DOHH2 (cell line): ENCODE measurements around the gene CREB5.

Experiments used
- H3F3A ChIP-seq: fragments of 200-600 bp; sonication (generic), shearing (Covaris generic); 2 replicates; pipeline ENCODE4 v1.6.0; 2016; ENCODE audit warnings: antibody characterized with exemption, mild to moderate bottlenecking; ENCODE audit not compliant: control insufficient read depth, insufficient read depth
- H3K27ac ChIP-seq: fragments of 200-600 bp; sonication (generic); 2 replicates; pipeline ENCODE4 v1.5.1; 2014; ENCODE audit warnings: low read depth, mild to moderate bottlenecking, low read length, moderate library complexity
- H3K27me3 ChIP-seq: fragments of 200-600 bp; sonication (generic); 2 replicates; pipeline ENCODE4 v1.6.1; 2014; ENCODE audit warnings: mild to moderate bottlenecking, low read length, mixed read lengths; ENCODE audit not compliant: control insufficient read depth
- H3K36me3 ChIP-seq: fragments of 200-600 bp; sonication (generic); 2 replicates; pipeline ENCODE4 v1.6.1; 2014; ENCODE audit warnings: mild to moderate bottlenecking, low read length, moderate library complexity, mixed read lengths; ENCODE audit not compliant: control insufficient read depth
- H3K4me1 ChIP-seq: fragments of 200-600 bp; sonication (generic); 2 replicates; pipeline ENCODE4 v1.6.1; 2014; ENCODE audit warnings: mild to moderate bottlenecking, low read length, mixed read lengths; ENCODE audit not compliant: control insufficient read depth
- H3K4me2 ChIP-seq: fragments of 200-600 bp; sonication (generic); 2 replicates; pipeline ENCODE4 v1.6.0; 2014; ENCODE audit warnings: mild to moderate bottlenecking, low read length, moderate library complexity
- H3K4me3 ChIP-seq: fragments of 200-600 bp; sonication (generic); 2 replicates; pipeline ENCODE4 v1.5.1; 2014; ENCODE audit warnings: mild to moderate bottlenecking, low read length, mixed read lengths
- H3K79me2 ChIP-seq: fragments of 200-600 bp; sonication (generic); 2 replicates; pipeline ENCODE4 v1.6.1; 2014; ENCODE audit warnings: mild to moderate bottlenecking, low read length, mixed read lengths; ENCODE audit not compliant: control insufficient read depth
- H3K9me2 ChIP-seq: fragments of 200-600 bp; sonication (generic); replicated peaks from 2 replicates; pipeline ENCODE4 v1.6.1; 2014; ENCODE audit warnings: mild to moderate bottlenecking, low read length, mixed read lengths; ENCODE audit not compliant: control insufficient read depth
- H3K9me3 ChIP-seq: fragments of 200-600 bp; sonication (generic); 2 replicates; pipeline ENCODE4 v1.6.1; 2014; ENCODE audit warnings: antibody characterized with exemption, low read length, mixed read lengths; ENCODE audit not compliant: control insufficient read depth, insufficient read depth
- H4K20me1 ChIP-seq: fragments of 200-600 bp; sonication (generic); 2 replicates; pipeline ENCODE4 v1.6.0; 2014; ENCODE audit warnings: low read depth, mild to moderate bottlenecking, antibody characterized with exemption, low read length, moderate library complexity; ENCODE audit not compliant: control insufficient read depth, insufficient read depth
- EZH2phosphoT487 ChIP-seq: fragments of 200-600 bp; sonication (generic); IDR thresholded peaks from 2 replicates; pipeline ENCODE4 v1.6.1; 2017; ENCODE audit warnings: borderline replicate concordance, mild to moderate bottlenecking, antibody characterized with exemption, low read length, moderate library complexity, mixed read lengths
- TF ChIP-seq, protein P1 (sequence below): fragments of 200-600 bp; sonication (generic); IDR thresholded peaks from one replicate; pipeline ENCODE4 v1.5.1; 2014; ENCODE audit warnings: antibody characterized with exemption, mild to moderate bottlenecking, low read depth, low read length; ENCODE audit not compliant: poor library complexity, severe bottlenecking

The CREB5 gene

DNA sequence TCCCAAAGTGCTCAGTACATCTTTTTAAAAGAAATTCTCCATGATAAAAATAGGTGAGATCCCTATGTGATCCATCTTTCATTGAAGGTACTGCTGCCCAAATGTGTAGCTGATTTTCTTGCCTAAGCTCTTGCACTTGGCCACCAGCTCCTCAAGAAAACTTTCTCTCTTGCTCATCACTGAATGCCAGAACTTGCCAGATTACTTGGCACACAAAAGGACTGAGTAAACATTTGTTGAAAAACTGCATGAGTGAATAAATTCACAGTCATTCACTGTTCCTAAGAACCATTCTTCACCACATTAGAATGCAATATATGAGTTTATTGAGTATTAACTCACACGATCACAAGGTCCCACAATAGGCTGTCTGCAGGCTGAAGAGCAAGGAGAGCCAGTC lies 445.9 kb downstream of the CREB5 start:
- Histone ChIP-seq H3K9me3 (no peaks in the 10 kb centered on the region), H3K27ac (no peak overlapping the region), H3K4me3 (no peak overlapping the region), H3K36me3 (no peaks in the 10 kb centered on the region), H3F3A (no peaks in the 10 kb centered on the region), H3K79me2 (no peaks in the 10 kb centered on the region), H3K4me2 (no peak overlapping the region), H3K27me3 (peaks cover 35% of the 10 kb centered on the region), H3K4me1 (peaks cover 7% of the 10 kb centered on the region), H3K9me2 (no peaks in the 10 kb centered on the region), H4K20me1 (no peaks in the 10 kb centered on the region)
- TF ChIP-seq, protein P1, sequence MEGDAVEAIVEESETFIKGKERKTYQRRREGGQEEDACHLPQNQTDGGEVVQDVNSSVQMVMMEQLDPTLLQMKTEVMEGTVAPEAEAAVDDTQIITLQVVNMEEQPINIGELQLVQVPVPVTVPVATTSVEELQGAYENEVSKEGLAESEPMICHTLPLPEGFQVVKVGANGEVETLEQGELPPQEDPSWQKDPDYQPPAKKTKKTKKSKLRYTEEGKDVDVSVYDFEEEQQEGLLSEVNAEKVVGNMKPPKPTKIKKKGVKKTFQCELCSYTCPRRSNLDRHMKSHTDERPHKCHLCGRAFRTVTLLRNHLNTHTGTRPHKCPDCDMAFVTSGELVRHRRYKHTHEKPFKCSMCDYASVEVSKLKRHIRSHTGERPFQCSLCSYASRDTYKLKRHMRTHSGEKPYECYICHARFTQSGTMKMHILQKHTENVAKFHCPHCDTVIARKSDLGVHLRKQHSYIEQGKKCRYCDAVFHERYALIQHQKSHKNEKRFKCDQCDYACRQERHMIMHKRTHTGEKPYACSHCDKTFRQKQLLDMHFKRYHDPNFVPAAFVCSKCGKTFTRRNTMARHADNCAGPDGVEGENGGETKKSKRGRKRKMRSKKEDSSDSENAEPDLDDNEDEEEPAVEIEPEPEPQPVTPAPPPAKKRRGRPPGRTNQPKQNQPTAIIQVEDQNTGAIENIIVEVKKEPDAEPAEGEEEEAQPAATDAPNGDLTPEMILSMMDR, result no peak
- TF ChIP-seq EZH2phosphoT487, result no peak

DNA sequence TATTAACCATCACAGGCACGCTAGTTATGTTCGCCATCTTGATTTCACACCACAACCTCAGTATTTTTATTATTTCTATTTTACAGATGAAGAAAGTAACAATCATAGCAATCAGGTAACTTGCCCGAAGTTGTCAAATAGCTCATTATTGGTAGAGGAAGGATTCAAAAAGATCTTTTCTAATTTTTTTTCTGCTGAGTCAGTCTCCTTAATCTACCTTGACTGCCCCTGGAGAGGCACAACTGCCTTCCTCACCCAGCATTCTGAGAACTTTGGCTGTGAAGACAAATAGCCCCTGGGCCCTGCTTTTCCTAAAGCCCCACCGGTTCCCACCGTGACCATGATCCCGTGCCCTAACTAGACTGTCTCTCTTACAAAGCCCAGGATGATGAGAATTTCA lies 446.6 kb downstream of the CREB5 start:
- H3F3A ChIP-seq, result no peaks in the 10 kb centered on the region
- H3K27me3 ChIP-seq, result peaks cover 35% of the 10 kb centered on the region
- H4K20me1 ChIP-seq, result no peaks in the 10 kb centered on the region
- H3K27ac ChIP-seq, result no peak overlapping the region
- no peaks in the 10 kb centered on the region for H3K9me3 ChIP-seq
- no peaks in the 10 kb centered on the region for H3K9me2 ChIP-seq
- peaks cover 3% of the 10 kb centered on the region for H3K4me1 ChIP-seq
- H3K4me3 ChIP-seq, result no peak overlapping the region
- H3K4me2 ChIP-seq, result no peak overlapping the region
- TF ChIP-seq EZH2phosphoT487, result no peak
- TF ChIP-seq, protein P1, result no peak
- no peaks in the 10 kb centered on the region for H3K79me2 ChIP-seq
- no peaks in the 10 kb centered on the region for H3K36me3 ChIP-seq

DNA sequence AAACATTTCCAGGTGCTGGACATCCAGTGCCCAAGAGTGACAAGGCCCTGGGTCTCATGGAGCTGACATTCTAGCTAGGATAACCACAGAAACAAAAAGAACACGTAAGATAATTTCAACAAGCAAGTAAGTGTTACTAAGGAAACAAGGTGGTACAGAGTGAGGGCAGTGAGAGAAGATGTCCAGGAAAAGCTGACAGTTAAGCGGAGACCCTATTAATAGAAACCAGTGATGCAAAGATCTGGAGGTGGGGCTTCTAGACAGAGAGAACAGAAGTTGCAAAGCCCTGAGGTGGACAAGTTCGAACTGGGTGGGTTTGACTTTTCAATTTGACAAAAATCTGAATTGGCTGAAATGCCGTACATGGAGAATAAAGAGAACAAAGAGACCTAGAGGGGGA lies 449.5 kb downstream of the CREB5 start:
- Histone ChIP-seq H3K9me3 (no peaks in the 10 kb centered on the region), H3K4me2 (no peak overlapping the region), H3K4me3 (no peak overlapping the region), H3K27ac (no peak overlapping the region), H3F3A (no peaks in the 10 kb centered on the region), H3K4me1 (no peaks in the 10 kb centered on the region), H3K27me3 (peaks cover 26% of the 10 kb centered on the region), H4K20me1 (no peaks in the 10 kb centered on the region), H3K79me2 (no peaks in the 10 kb centered on the region), H3K9me2 (no peaks in the 10 kb centered on the region), H3K36me3 (no peaks in the 10 kb centered on the region)
- TF ChIP-seq, protein P1, result no peak
- TF ChIP-seq EZH2phosphoT487, result no peak
